D721Med (cell line): ENCODE measurements around the gene CYP27C1.

Experiments used
- DNase-seq: peaks from one replicate; pipeline ENCODE4 v3.0.0; 2011; ENCODE audit warnings: low spot score; ENCODE audit not compliant: insufficient read length
- FAIRE-seq: peaks from 2 replicates; lab custom pipeline; 2011; peaks lifted over from hg19 to GRCh38; lab: Jason Lieb, UNC
- TF ChIP-seq, protein P1 (sequence below): IDR thresholded peaks from 2 replicates; pipeline ENCODE4 v1.5.1; 2012; ENCODE audit warnings: mild to moderate bottlenecking, control low read depth; ENCODE audit not compliant: insufficient read depth; ENCODE audit errors: missing control alignments

Gene CYP27C1, protein sequence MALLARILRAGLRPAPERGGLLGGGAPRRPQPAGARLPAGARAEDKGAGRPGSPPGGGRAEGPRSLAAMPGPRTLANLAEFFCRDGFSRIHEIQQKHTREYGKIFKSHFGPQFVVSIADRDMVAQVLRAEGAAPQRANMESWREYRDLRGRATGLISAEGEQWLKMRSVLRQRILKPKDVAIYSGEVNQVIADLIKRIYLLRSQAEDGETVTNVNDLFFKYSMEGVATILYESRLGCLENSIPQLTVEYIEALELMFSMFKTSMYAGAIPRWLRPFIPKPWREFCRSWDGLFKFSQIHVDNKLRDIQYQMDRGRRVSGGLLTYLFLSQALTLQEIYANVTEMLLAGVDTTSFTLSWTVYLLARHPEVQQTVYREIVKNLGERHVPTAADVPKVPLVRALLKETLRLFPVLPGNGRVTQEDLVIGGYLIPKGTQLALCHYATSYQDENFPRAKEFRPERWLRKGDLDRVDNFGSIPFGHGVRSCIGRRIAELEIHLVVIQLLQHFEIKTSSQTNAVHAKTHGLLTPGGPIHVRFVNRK

DNA sequence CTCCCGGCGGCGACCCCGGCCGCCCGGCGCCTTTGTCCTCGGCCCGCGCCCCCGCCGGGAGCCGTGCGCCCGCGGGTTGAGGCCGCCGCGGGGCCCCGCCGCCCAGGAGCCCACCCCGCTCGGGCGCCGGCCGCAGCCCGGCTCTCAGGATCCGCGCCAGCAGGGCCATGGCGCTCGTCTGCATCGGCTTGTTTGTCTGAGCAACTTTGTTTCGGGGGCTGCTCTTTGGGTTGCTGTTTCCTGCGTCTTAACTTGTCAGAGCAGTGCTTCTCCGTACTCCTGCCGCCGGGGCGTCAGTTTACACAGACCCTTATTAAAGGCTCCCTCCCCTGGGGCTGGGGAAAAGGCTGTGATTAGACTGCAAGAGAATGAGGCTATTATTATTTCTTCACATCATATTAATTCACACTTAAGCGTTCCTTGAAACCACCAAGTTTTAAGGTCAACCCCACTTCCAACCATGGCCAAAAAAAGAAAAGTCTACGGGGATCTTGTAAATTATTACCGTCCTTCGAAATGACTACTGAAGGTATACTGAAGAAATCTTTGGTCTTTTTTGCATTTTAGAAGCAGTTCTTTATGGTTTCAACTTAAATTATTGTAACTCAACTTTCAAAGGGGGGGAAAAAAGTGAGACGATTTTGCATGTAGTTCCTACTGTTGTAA, at the start of gene CYP27C1:
CYP27C1 (minus strand) TSS at position 198 of the 666 bp plus-strand sequence; CDS start at position 169, 29 bp downstream.
- no peak for DNase-seq
- TF ChIP-seq, protein P1, sequence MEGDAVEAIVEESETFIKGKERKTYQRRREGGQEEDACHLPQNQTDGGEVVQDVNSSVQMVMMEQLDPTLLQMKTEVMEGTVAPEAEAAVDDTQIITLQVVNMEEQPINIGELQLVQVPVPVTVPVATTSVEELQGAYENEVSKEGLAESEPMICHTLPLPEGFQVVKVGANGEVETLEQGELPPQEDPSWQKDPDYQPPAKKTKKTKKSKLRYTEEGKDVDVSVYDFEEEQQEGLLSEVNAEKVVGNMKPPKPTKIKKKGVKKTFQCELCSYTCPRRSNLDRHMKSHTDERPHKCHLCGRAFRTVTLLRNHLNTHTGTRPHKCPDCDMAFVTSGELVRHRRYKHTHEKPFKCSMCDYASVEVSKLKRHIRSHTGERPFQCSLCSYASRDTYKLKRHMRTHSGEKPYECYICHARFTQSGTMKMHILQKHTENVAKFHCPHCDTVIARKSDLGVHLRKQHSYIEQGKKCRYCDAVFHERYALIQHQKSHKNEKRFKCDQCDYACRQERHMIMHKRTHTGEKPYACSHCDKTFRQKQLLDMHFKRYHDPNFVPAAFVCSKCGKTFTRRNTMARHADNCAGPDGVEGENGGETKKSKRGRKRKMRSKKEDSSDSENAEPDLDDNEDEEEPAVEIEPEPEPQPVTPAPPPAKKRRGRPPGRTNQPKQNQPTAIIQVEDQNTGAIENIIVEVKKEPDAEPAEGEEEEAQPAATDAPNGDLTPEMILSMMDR = no peak
- FAIRE-seq = no peak

DNA sequence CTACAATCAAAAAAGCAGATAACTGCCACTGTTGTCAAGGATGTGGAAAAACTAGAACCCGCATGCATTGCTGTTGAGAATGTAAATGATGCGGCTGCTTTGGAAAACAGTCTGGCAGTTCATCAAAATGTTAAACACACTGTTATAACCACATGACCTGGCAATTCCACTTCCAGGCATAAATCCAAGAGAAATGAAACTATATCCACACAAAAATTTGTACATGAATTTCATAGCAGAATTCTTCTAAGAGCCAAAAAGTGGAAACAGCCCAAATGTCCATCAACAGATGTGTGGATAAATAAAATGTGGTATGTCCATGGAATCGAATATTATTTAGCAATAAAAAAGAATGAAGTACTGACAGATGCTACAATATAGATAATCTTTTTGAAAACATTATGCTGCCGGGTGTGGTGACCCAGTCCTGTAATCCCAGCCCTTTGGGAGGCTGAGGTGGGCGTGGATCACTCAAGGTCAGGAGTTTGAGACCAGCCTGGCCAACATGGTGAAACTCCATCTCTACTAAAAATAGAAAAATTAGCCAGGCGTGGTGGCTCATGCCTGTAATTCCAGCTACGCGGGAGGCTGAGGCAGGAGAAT, 41.8 kb upstream of the CYP27C1 start:
- DNase-seq (no peak), FAIRE-seq (no peak)
- TF ChIP-seq, protein P1 = no peak

DNA sequence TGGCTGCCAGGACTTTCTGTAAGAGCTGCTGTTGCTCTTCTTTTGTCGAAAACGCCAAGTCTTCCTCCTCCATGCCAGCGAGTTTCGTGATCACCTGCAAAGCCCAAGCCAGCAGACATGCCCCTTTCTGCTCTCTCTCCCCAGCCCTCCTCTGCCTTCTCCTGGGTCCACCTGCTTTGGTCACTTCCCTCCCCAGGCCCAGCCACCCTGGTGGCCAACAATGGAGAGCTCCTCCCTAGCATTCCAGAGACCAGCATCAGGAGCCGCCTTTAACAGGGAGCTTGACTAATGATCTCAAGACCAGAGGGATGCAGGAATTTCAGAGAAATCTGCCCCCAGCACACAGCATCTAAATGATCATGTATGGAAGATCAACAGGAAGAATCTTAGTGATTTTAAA, 39.3 kb upstream of the CYP27C1 start:
- TF ChIP-seq, protein P1 = no peak
- no peak for FAIRE-seq
- DNase-seq = no peak

DNA sequence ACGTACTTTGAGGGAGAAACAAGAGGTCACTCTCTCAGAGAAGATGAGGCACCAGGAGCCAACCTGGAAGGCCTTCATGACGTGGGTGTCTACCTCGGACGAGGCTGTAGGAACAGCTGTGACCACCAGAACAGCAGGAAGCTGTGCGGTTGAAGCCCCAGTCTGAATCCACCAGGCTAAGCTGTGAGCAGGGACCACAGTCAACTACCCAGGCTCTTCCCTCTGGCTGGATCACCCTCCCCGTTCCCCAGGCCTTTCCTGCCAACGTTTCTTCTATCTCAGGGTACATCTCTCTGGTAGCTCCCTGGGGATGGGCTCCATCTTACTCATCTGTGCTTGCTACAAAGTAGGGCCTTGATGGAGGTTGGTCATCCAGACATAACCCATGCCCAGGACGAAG, 36.8 kb upstream of the CYP27C1 start:
- FAIRE-seq (no peak), DNase-seq (no peak)
- TF ChIP-seq, protein P1 = no peak

DNA sequence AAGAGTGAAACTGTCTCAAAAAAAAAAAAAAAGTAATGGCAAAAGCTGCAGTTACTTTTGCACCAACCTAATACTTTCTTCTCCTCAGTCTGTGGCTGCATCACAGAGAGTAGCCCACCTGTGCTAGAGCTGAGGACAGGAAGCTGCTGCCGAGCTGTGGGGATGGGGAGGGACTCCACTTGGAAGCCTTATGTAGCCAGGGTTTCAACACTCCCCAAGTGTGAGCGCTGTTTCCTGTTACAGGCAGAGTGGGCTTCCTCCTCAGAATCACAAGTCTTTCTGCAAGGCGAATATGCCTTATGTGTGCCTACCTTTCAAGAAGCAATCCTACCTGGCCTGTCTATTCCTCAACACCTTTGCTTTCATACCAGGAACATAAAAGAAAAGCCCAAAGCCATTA, 36.3 kb upstream of the CYP27C1 start:
- TF ChIP-seq, protein P1 = no peak
- FAIRE-seq = no peak
- DNase-seq = no peak

DNA sequence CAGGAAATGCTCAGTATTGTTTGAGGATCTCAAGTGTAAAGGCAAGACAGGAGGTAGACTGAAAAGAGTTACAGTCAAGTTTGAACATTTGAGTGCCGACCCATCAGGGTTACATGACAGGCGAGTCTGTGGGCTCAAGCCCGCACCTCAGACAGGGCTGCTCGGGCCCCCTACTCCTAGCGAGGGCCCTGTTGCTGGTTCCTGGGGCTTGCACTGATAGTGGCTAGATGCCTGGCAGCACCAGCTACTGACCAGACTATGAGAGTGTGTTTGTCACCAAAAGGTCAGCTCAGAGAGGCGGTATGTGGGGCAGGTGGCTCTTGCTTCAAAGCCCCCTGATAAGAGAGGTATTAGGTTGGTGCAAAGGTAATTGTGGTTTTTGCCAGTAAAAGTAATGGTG, 35.6 kb upstream of the CYP27C1 start:
- TF ChIP-seq, protein P1 = no peak
- FAIRE-seq = no peak
- no peak for DNase-seq
